ENCODE data around the gene SULT1B1.

The SULT1B1 gene

DNA sequence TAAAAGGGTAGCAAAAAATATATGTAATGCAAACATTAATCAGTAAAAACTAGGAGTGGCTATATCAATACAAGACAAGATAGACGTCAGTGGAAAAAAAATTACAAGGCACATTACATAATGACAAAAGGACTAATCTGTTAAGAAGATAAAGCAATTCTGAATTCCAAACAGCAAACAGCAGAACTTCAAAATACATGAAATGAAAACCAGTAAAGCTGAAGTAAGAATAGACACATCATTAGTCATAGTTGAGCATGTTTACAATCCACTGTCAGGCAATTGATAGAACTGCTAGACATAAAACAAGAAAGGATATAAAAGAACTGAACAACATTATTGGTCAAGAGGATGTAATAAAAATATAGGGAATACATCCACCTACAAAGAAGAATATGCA is 12.2 kb downstream of the SULT1B1 start:
- H3K4me3 ChIP-seq (ENCODE audit: low read depth, low read length): no peak overlapping the region
- TF ChIP-seq MYC (IDR thresholded peaks at IDR 0.05; ENCODE audit: low read depth, low read length): no peak
- no peak for TF ChIP-seq POLR2A (IDR thresholded peaks at IDR 0.05; ENCODE audit: extremely low read depth, insufficient read length)
- TF ChIP-seq, protein P1, sequence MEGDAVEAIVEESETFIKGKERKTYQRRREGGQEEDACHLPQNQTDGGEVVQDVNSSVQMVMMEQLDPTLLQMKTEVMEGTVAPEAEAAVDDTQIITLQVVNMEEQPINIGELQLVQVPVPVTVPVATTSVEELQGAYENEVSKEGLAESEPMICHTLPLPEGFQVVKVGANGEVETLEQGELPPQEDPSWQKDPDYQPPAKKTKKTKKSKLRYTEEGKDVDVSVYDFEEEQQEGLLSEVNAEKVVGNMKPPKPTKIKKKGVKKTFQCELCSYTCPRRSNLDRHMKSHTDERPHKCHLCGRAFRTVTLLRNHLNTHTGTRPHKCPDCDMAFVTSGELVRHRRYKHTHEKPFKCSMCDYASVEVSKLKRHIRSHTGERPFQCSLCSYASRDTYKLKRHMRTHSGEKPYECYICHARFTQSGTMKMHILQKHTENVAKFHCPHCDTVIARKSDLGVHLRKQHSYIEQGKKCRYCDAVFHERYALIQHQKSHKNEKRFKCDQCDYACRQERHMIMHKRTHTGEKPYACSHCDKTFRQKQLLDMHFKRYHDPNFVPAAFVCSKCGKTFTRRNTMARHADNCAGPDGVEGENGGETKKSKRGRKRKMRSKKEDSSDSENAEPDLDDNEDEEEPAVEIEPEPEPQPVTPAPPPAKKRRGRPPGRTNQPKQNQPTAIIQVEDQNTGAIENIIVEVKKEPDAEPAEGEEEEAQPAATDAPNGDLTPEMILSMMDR (IDR thresholded peaks at IDR 0.05; ENCODE audit: low read depth, low read length): no peak
- TF ChIP-seq, protein P2, sequence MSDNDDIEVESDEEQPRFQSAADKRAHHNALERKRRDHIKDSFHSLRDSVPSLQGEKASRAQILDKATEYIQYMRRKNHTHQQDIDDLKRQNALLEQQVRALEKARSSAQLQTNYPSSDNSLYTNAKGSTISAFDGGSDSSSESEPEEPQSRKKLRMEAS (IDR thresholded peaks at IDR 0.05; ENCODE audit: low read depth, low read length): no peak
- no peak for DNase-seq (ENCODE audit: low read depth)

DNA sequence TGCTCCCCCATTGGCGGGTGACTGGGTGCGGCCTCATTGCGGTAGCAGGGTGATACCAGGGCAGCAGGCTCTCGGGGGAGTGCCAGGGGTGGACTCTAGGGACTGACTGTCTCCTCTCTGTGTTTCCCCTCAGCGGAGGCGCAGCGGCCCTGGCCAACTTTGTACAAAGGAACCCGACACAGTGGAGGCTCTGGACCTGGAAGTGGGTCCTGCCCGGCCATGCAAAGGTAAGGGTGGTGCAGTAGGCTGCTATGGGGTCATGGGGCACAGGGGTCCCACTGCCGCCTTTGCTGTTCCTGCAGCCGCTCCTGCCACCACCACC is 16.3 kb downstream of the SULT1B1 start:
- H3K4me3 ChIP-seq (ENCODE audit: low read depth, low read length): no peak overlapping the region
- DNase-seq (ENCODE audit: low read depth): no peak
- TF ChIP-seq POLR2A (IDR thresholded peaks at IDR 0.05; ENCODE audit: extremely low read depth, insufficient read length) (no peak), MYC (IDR thresholded peaks at IDR 0.05; ENCODE audit: low read depth, low read length) (no peak)
- TF ChIP-seq, protein P2 (IDR thresholded peaks at IDR 0.05; ENCODE audit: low read depth, low read length): no peak
- TF ChIP-seq, protein P1 (IDR thresholded peaks at IDR 0.05; ENCODE audit: low read depth, low read length): no peak

DNA sequence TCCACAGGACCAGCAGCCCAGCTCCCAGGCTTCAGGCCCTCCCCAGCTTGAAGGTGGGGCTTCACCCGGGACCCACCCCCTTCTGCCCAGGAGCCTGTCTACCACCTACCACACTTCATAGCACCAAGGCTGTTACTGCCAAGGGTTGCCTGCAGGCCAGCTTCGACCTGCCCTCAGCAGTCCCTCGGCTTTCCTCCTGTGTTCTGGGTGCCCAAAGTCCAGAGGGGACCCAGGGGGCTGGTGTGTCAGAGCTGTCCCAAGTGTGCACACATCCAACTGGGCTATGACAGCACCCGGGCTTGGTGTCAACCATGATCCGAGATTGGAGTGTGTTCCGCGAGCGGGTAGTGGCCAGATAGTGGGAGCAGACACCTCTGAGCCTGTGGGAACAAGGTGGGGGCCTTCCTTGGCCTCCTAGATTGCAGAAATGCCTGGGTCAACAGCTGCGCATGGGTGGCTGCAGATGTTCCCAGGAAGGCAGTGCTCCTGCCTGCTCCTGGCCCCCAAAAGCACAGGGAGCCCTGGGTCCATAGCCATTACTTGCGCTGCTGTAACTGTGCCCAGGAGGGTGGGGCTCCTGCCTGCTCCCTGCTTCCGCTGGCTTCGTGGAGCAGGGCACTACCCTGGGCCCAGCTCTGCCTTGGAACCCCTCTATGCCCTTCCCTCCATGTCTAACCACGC is 16.8 kb downstream of the SULT1B1 start:
- no peak for DNase-seq (ENCODE audit: low read depth)
- H3K4me3 ChIP-seq (ENCODE audit: low read depth, low read length): no peak overlapping the region
- TF ChIP-seq POLR2A (IDR thresholded peaks at IDR 0.05; ENCODE audit: extremely low read depth, insufficient read length): no peak
- TF ChIP-seq, protein P2 (IDR thresholded peaks at IDR 0.05; ENCODE audit: low read depth, low read length): no peak
- TF ChIP-seq MYC (IDR thresholded peaks at IDR 0.05; ENCODE audit: low read depth, low read length): no peak
- TF ChIP-seq, protein P1 (IDR thresholded peaks at IDR 0.05; ENCODE audit: low read depth, low read length): no peak

DNA sequence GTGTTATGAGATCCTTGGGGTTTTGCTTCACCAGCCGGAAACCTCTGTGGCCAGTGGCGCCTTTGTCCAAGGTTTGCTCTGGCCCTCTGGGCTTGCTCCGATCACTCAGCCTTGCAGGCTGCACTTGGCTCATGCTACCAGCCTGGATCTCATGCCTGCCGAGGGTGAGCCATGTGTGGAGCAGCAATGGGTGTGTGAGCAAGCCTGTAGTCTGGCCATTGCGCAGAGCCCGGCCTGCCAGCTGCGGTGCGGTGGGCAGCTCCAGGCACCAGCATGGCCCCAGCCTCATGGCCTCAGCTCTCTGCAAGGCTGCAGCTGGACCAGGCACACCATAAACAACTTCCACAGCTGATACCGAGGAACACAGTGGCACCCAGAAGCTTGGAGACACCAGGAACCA is 17.8 kb downstream of the SULT1B1 start:
- TF ChIP-seq MYC (IDR thresholded peaks at IDR 0.05; ENCODE audit: low read depth, low read length): no peak
- TF ChIP-seq, protein P2 (IDR thresholded peaks at IDR 0.05; ENCODE audit: low read depth, low read length): no peak
- no peak for TF ChIP-seq POLR2A (IDR thresholded peaks at IDR 0.05; ENCODE audit: extremely low read depth, insufficient read length)
- TF ChIP-seq, protein P1 (IDR thresholded peaks at IDR 0.05; ENCODE audit: low read depth, low read length): no peak
- no peak overlapping the region for H3K4me3 ChIP-seq (ENCODE audit: low read depth, low read length)
- DNase-seq (ENCODE audit: low read depth): no peak

DNA sequence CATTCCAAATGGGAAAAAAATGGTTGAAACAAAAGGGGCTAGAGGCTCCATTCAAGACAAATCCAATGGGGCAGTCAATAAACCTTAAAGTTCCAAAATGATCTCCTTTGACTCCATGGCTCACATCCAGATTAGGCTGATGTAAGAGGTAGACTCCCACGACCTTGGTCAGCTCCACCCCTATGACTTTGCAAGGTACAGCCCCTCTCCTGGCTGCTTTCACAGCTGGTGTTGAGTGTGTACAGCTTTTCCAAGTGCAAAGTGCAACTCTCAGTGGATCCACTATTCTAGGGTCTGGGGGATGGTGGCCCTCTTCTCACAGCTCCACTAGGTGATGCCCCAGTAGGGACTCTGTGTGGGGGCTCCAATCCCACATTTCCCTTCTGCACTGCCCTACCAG is 21.5 kb downstream of the SULT1B1 start:
- DNase-seq (ENCODE audit: low read depth): no peak
- TF ChIP-seq MYC (IDR thresholded peaks at IDR 0.05; ENCODE audit: low read depth, low read length) (no peak), POLR2A (IDR thresholded peaks at IDR 0.05; ENCODE audit: extremely low read depth, insufficient read length) (no peak)
- TF ChIP-seq, protein P1 (IDR thresholded peaks at IDR 0.05; ENCODE audit: low read depth, low read length): no peak
- TF ChIP-seq, protein P2 (IDR thresholded peaks at IDR 0.05; ENCODE audit: low read depth, low read length): no peak

More for the DNA sequence above, 21.5 kb downstream of the SULT1B1 start:
- H3K4me3 ChIP-seq (ENCODE audit: low read depth, low read length): no peak overlapping the region

Measured in NB4 (cell line).